ENCODE results near the gene C2CD2L. TPM values are rescaled to one million over a fixed set of nuclear protein-coding genes. Genes with fewer than 3 reads are reported as not detected.
A peak's percentile ranks its signal among the peaks of the same experiment; 100 is the strongest.

The C2CD2L gene
- total and polyA plus RNA-seq, 2 of the 13 experiments (the other 11 are each of a cell fraction or from before 2014, with no cell fraction given), result 3.7 to 5.5 TPM

GRCh38 chr11:119067371-119068222 lies 39.5 kb upstream of the C2CD2L start, which contains the start of gene VPS11 (continued):
- TF ChIP-seq ZBTB4 (CRISPR knock-in tag; IDR thresholded peaks at IDR 0.05; ENCODE audit: borderline replicate concordance), result no peak; the same call in 1 of the 2 replicates
- 0 out of 2 replicates have a peak, but pooled peaks have one; percentile 40 for TF ChIP-seq SIX1 (CRISPR knock-in tag; IDR thresholded peaks at IDR 0.05; ENCODE audit: borderline replicate concordance)
- peak; percentile 78 for TF ChIP-seq ZNF331 (CRISPR knock-in tag; IDR thresholded peaks at IDR 0.05)
- no peak for TF ChIP-seq ZNF549 (CRISPR knock-in tag; IDR thresholded peaks at IDR 0.05)
- no peak for TF ChIP-seq ZNF484 (CRISPR knock-in tag; IDR thresholded peaks at IDR 0.05; ENCODE audit: borderline replicate concordance, low read depth)
- TF ChIP-seq ZNF260 (CRISPR knock-in tag; IDR thresholded peaks at IDR 0.05; ENCODE audit: borderline replicate concordance, low read depth), result no peak
- TF ChIP-seq TFE3 (CRISPR knock-in tag; IDR thresholded peaks at IDR 0.05), result peak; percentile 95
- TF ChIP-seq ZNF30 (CRISPR knock-in tag; IDR thresholded peaks at IDR 0.05), result no peak
- TF ChIP-seq MXD4 (CRISPR knock-in tag; IDR thresholded peaks at IDR 0.05), result peak; percentile 91
- no peak for TF ChIP-seq IKZF4 (CRISPR knock-in tag; IDR thresholded peaks at IDR 0.05; ENCODE audit: borderline replicate concordance, low read depth, not compliant biosample characterization)
- no peak; the same call in 1 of the 2 replicates for TF ChIP-seq FOXC1 (CRISPR knock-in tag; IDR thresholded peaks at IDR 0.05; ENCODE audit: borderline replicate concordance)
- TF ChIP-seq CCAR2 (optimal IDR thresholded peaks at IDR 0.05; ENCODE audit: low read depth, low read length), result no peak
- peak; percentile 83 for TF ChIP-seq ELF3 (CRISPR knock-in tag; IDR thresholded peaks at IDR 0.05)
- no peak for TF ChIP-seq ZBTB42 (CRISPR knock-in tag; IDR thresholded peaks at IDR 0.05)
- no peak for TF ChIP-seq GLMP (CRISPR knock-in tag; IDR thresholded peaks at IDR 0.05; ENCODE audit: borderline replicate concordance)
- TF ChIP-seq MTF2 (CRISPR knock-in tag; IDR thresholded peaks at IDR 0.05; ENCODE audit: borderline replicate concordance), result no peak
- TF ChIP-seq KDM1A (CRISPR knock-in tag; IDR thresholded peaks at IDR 0.05), result no peak
- no peak for TF ChIP-seq ZNF224 (CRISPR knock-in tag; IDR thresholded peaks at IDR 0.05)

Measured in HepG2 (cell line).